H1 (cell line): ENCODE measurements around the gene OR13A1. TPM values are rescaled to one million over a fixed set of nuclear protein-coding genes. Genes with fewer than 3 reads are reported as not detected.

Source experiments
- CTCF ChIA-PET: fragments of 300-600 bp; sonication (Branson Sonifier 250); formaldehyde crosslinking; loops from one replicate; lab custom pipeline; 2021; ENCODE audit not compliant: partially characterized antibody; lab: Charles Lee
- POLR2A ChIA-PET: fragments of 300-600 bp; sonication (Branson Sonifier 250); formaldehyde crosslinking; loops from one replicate; lab custom pipeline; 2021; ENCODE audit warnings: inconsistent platforms; ENCODE audit not compliant: partially characterized antibody; lab: Charles Lee
- DNase-seq, 2 experiments: peaks; one replicate each; pipeline versions ENCODE4 v3.0.0 to v3.0.0-alpha.2; 2010 to 2022; ENCODE audit warnings: low spot score in 2 of 2, low read depth in 1 of 2, mixed read lengths in 1 of 2
- FAIRE-seq: peaks from 2 replicates; lab custom pipeline; 2011; peaks lifted over from hg19 to GRCh38; lab: Jason Lieb, UNC
- H2AFZ ChIP-seq: 2 replicates; pipeline ENCODE4 v1.8.1; 2012; ENCODE audit warnings: low read length, inconsistent platforms
- H2AK5ac ChIP-seq: 2 replicates; pipeline ENCODE4 v1.6.1; 2013; ENCODE audit warnings: low read depth, low read length
- H2BK120ac ChIP-seq: replicated peaks from 2 replicates; pipeline ENCODE3; 2013; ENCODE audit warnings: low read depth, low read length, inconsistent platforms
- H2BK12ac ChIP-seq: 2 replicates; pipeline ENCODE4 v1.6.1; 2013; ENCODE audit warnings: low read depth, low read length
- H2BK15ac ChIP-seq: 2 replicates; pipeline ENCODE4 v1.6.1; 2013; ENCODE audit warnings: low read length
- H2BK20ac ChIP-seq: 2 replicates; pipeline ENCODE4 v1.6.1; 2013; ENCODE audit warnings: low read length
- H2BK5ac ChIP-seq: 2 replicates; pipeline ENCODE4 v1.6.1; 2013; ENCODE audit warnings: low read depth, low read length
- H3K14ac ChIP-seq: 2 replicates; pipeline ENCODE4 v1.6.1; 2013; ENCODE audit warnings: inconsistent platforms; ENCODE audit not compliant: insufficient read length
- H3K18ac ChIP-seq: 2 replicates; pipeline ENCODE4 v1.6.1; 2013; ENCODE audit warnings: low read length; ENCODE audit errors: extremely low read depth
- H3K23ac ChIP-seq: 2 replicates; pipeline ENCODE4 v1.6.1; 2013; ENCODE audit warnings: inconsistent platforms; ENCODE audit not compliant: insufficient read length
- H3K23me2 ChIP-seq: 2 replicates; pipeline ENCODE4 v1.6.1; 2013; ENCODE audit warnings: low read depth, low read length
- H3K27ac ChIP-seq: 2 replicates; pipeline ENCODE4 v1.6.1; 2011; ENCODE audit warnings: low read depth, low read length, inconsistent platforms
- H3K27me3 ChIP-seq, 4 experiments: replicated peaks in 1 of 4; 1 replicate in 1 of 4; 2 replicates in 3 of 4; pipeline versions ENCODE4 v1.6.1 to v1.8.1; 2011 to 2013; ENCODE audit warnings: low read length in 3 of 4, mild to moderate bottlenecking in 3 of 4, inconsistent platforms in 2 of 4, mixed read lengths in 2 of 4, moderate library complexity in 1 of 4; ENCODE audit not compliant: control insufficient read depth in 3 of 4, insufficient read depth in 3 of 4; ENCODE audit errors: extremely low read depth in 1 of 4
- H3K36me3 ChIP-seq, 4 experiments: 2 replicates each; pipeline versions ENCODE4 v1.6.1 to v1.8.1; 2011 to 2013; ENCODE audit warnings: mild to moderate bottlenecking in 4 of 4, low read length in 3 of 4, moderate library complexity in 2 of 4, control low read depth in 1 of 4, inconsistent platforms in 1 of 4; ENCODE audit not compliant: insufficient read depth in 4 of 4, control insufficient read depth in 2 of 4
- H3K4ac ChIP-seq: replicated peaks from 2 replicates; pipeline ENCODE3; 2013; ENCODE audit warnings: low read length, low read depth, mixed read lengths, inconsistent platforms; ENCODE audit not compliant: insufficient read length
- H3K4me1 ChIP-seq, 4 experiments: replicated peaks in 1 of 4; 1 replicate in 1 of 4; 2 replicates in 3 of 4; pipeline versions ENCODE4 v1.6.1 to v1.8.1; 2011 to 2013; ENCODE audit warnings: low read length in 3 of 4, inconsistent platforms in 2 of 4, mixed read lengths in 1 of 4; ENCODE audit not compliant: insufficient read depth in 4 of 4, control insufficient read depth in 3 of 4
- H3K4me2 ChIP-seq, 2 experiments: 2 replicates each; pipeline versions ENCODE4 v1.6.1 to v1.8.1; 2011 to 2013; ENCODE audit warnings: low read depth in 2 of 2, low read length in 2 of 2, control low read depth in 1 of 2, inconsistent platforms in 1 of 2, mild to moderate bottlenecking in 1 of 2; ENCODE audit not compliant: insufficient read depth in 1 of 2
- H3K4me3 ChIP-seq, 4 experiments: fragments of 200-600, 300-600 bp in 1 of 4; sonication (generic), shearing (Covaris generic), sonication (Bioruptor Twin) in 1 of 4; 2 replicates each; pipeline versions ENCODE4 v1.5.1 to v1.8.1; 2011 to 2016; ENCODE audit warnings: low read length in 4 of 4, low read depth in 3 of 4, control low read depth in 2 of 4, inconsistent platforms in 2 of 4, mild to moderate bottlenecking in 2 of 4, mixed read lengths in 1 of 4, moderate library complexity in 1 of 4; ENCODE audit not compliant: insufficient read depth in 2 of 4; ENCODE audit errors: extremely low read depth in 1 of 4
- H3K56ac ChIP-seq: replicated peaks from 2 replicates; pipeline ENCODE3; 2013; ENCODE audit warnings: low read depth, mild to moderate bottlenecking, mixed read lengths, low read length, inconsistent platforms; ENCODE audit not compliant: insufficient read length
- H3K79me1 ChIP-seq: 2 replicates; pipeline ENCODE4 v1.6.1; 2013; ENCODE audit warnings: low read depth, low read length, control low read depth
- H3K79me2 ChIP-seq, 2 experiments: 2 replicates each; pipeline versions ENCODE4 v1.6.1 to v1.8.1; 2012 to 2013; ENCODE audit warnings: low read length in 2 of 2, mild to moderate bottlenecking in 2 of 2, inconsistent platforms in 1 of 2; ENCODE audit not compliant: insufficient read depth in 2 of 2, control insufficient read depth in 1 of 2
- H3K9ac ChIP-seq, 4 experiments: replicated peaks in 1 of 4; 1 replicate in 1 of 4; 2 replicates in 3 of 4; pipeline versions ENCODE4 v1.6.1 to v1.8.1; 2011 to 2013; ENCODE audit warnings: low read depth in 3 of 4, low read length in 3 of 4, control low read depth in 2 of 4, mild to moderate bottlenecking in 2 of 4, moderate library complexity in 2 of 4, inconsistent platforms in 1 of 4; ENCODE audit errors: extremely low read depth in 1 of 4
- H3K9me3 ChIP-seq, 2 experiments: 2 replicates each; pipeline versions ENCODE4 v1.6.1 to v1.8.1; 2012 to 2013; ENCODE audit warnings: mild to moderate bottlenecking in 2 of 2, moderate library complexity in 2 of 2, control low read depth in 1 of 2, inconsistent platforms in 1 of 2, low read depth in 1 of 2, low read length in 1 of 2, mixed read lengths in 1 of 2; ENCODE audit not compliant: insufficient read depth in 2 of 2
- H4K20me1 ChIP-seq, 2 experiments: replicated peaks in 1 of 2; 2 replicates each; pipeline versions ENCODE3 to v1.8.1; 2011 to 2013; ENCODE audit warnings: inconsistent platforms in 2 of 2, low read length in 2 of 2, mild to moderate bottlenecking in 1 of 2; ENCODE audit not compliant: insufficient read depth in 2 of 2, control insufficient read depth in 1 of 2
- H4K5ac ChIP-seq: 2 replicates; pipeline ENCODE4 v1.6.1; 2013; ENCODE audit warnings: low read length, low read depth, mixed read lengths, inconsistent platforms; ENCODE audit not compliant: insufficient read length
- H4K8ac ChIP-seq: 2 replicates; pipeline ENCODE4 v1.8.0; 2013; ENCODE audit warnings: mild to moderate bottlenecking, moderate library complexity, low read length, inconsistent platforms; ENCODE audit not compliant: insufficient read depth; ENCODE audit errors: extremely low read depth
- H4K91ac ChIP-seq: replicated peaks from 2 replicates; pipeline ENCODE3; 2013; ENCODE audit warnings: low read length, mixed read lengths, inconsistent platforms; ENCODE audit not compliant: insufficient read length
- ATF2 ChIP-seq: IDR thresholded peaks from 2 replicates; pipeline ENCODE4 v1.6.1; 2012; ENCODE audit warnings: low read length, inconsistent platforms
- BCL11A ChIP-seq, 2 experiments: IDR thresholded peaks; one replicate each; pipeline ENCODE4 v1.6.1; 2011; ENCODE audit warnings: low read depth in 2 of 2, low read length in 2 of 2, mild to moderate bottlenecking in 2 of 2
- CEBPB ChIP-seq: IDR thresholded peaks from 2 replicates; pipeline ENCODE4 v1.6.1; 2012; ENCODE audit warnings: low read depth, low read length
- CTBP2 ChIP-seq: IDR thresholded peaks from 2 replicates; pipeline ENCODE4 v1.7.0; 2011; ENCODE audit warnings: borderline replicate concordance, mild to moderate bottlenecking, moderate library complexity, mixed read lengths, low read length; ENCODE audit not compliant: insufficient read depth, insufficient read length
- E2F6 ChIP-seq: IDR thresholded peaks from 2 replicates; pipeline ENCODE4 v1.6.1; 2012; ENCODE audit warnings: inconsistent platforms
- EP300 ChIP-seq, 2 experiments: IDR thresholded peaks; 1 replicate in 1 of 2; 2 replicates in 1 of 2; pipeline ENCODE4 v1.6.1; 2011 to 2012; ENCODE audit warnings: low read depth in 2 of 2, low read length in 2 of 2, mild to moderate bottlenecking in 2 of 2, borderline replicate concordance in 1 of 2, inconsistent platforms in 1 of 2, moderate library complexity in 1 of 2
- KDM4A ChIP-seq: IDR thresholded peaks from one replicate; pipeline ENCODE4 v1.7.1; 2012; ENCODE audit warnings: low read depth, mild to moderate bottlenecking, moderate library complexity, low read length, inconsistent platforms; ENCODE audit not compliant: severe bottlenecking
- SRF ChIP-seq: IDR thresholded peaks from 2 replicates; pipeline ENCODE4 v1.6.1; 2011; ENCODE audit warnings: mild to moderate bottlenecking, low read depth, low read length, moderate library complexity
- WGBS, 2 experiments: shearing (Covaris generic) in 1 of 2; methylation state at CpG; one replicate each; pipeline versions ENCODE4 v1.1.6 to v1.1.7; 2013 to 2015; ENCODE audit warnings: low lambda C conversion rate in 2 of 2, mixed read lengths in 2 of 2, inconsistent platforms in 1 of 2, low coverage in 1 of 2, missing lambda C conversion rate in 1 of 2; ENCODE audit not compliant: insufficient replicate concordance in 2 of 2, insufficient coverage in 1 of 2, insufficient read length in 1 of 2; ENCODE audit errors: extremely low coverage in 1 of 2, missing lambda C conversion rate in 1 of 2; 5-methylcytosine and 5-hydroxymethylcytosine counted together
- polyA plus RNA-seq, 7 experiments: library from polyadenylated mRNA; depleted of rRNA in 3 of 7; stranded (reverse) in 5 of 7; unstranded in 2 of 7; fragments of >200 nt in 5 of 7; fragments of 200-250 nt in 2 of 7; gene quantifications; 1 replicate in 5 of 7; 2 replicates in 1 of 7; 4 replicates in 1 of 7; pipeline versions ENCODE4 v1.2.1 to v1.2.3, GENCODE V29; 2011 to 2013; ENCODE audit warnings: missing spikeins in 2 of 7, mixed read lengths in 2 of 7
- total RNA-seq: library from RNA; stranded (reverse); fragmentation: NEBNext Ultra II Directional; extraction: Animal tissue kit (Norgen Biotek cat#: 25700); gene quantifications from 2 replicates; pipeline ENCODE4 v1.2.1, GENCODE V29; 2021

Gene OR13A1
- total and polyA plus RNA-seq, 2 of the 8 experiments (the other 6 are each of a cell fraction or from before 2014, with no cell fraction given): 0.53 TPM; not detected in 1

- no peak overlapping the region for H3K9ac ChIP-seq
- DNase-seq: no peak
- no peaks in the 10 kb centered on the region for H3K36me3 ChIP-seq
- no peak overlapping the region for H2BK5ac ChIP-seq
- H3K4ac ChIP-seq: no peak overlapping the region
- H3K14ac ChIP-seq: no peak overlapping the region
- H3K79me2 ChIP-seq: no peaks in the 10 kb centered on the region
- no peak overlapping the region for H4K8ac ChIP-seq
- FAIRE-seq: no peak
- H3K79me1 ChIP-seq: no peaks in the 10 kb centered on the region
- no peak overlapping the region for H3K18ac ChIP-seq
- H3K4me3 ChIP-seq: no peak overlapping the region
- no peaks in the 10 kb centered on the region; a peak in 1 of 4 replicates for H3K9me3 ChIP-seq
- H2BK120ac ChIP-seq: no peak overlapping the region
- H3K56ac ChIP-seq: no peak overlapping the region
- no peaks in the 10 kb centered on the region for H3K23me2 ChIP-seq
- no peak overlapping the region for H3K4me2 ChIP-seq
- no peak overlapping the region for H2BK20ac ChIP-seq
- H2BK15ac ChIP-seq: no peak overlapping the region
- H2AK5ac ChIP-seq: no peak overlapping the region
- H4K20me1 ChIP-seq: no peaks in the 10 kb centered on the region
- H3K27ac ChIP-seq: no peak overlapping the region
- H3K23ac ChIP-seq: no peak overlapping the region
- ChIA-PET POLR2A (no interaction called here), CTCF (no interaction called here)
- H3K27me3 ChIP-seq: no peaks in the 10 kb centered on the region
- H4K91ac ChIP-seq: no peak overlapping the region
- 100% methylated on average over 1 of the region's 1 CpG; no CpG with 5 or more reads in 1 of the 2 experiments for WGBS, 2 experiments
- no peak overlapping the region for H4K5ac ChIP-seq
- no peak overlapping the region for H2BK12ac ChIP-seq
- H3K4me1 ChIP-seq: no peaks in the 10 kb centered on the region
- no peak overlapping the region for H2AFZ ChIP-seq
- TF ChIP-seq EP300 (IDR thresholded peaks at IDR 0.05; ENCODE audit: borderline replicate concordance in 1 of 2, low read depth in 2 of 2, low read length in 2 of 2) (no peak), CEBPB (no peak), SRF (no peak), E2F6 (no peak), ATF2 (no peak), BCL11A (IDR thresholded peaks at IDR 0.05; ENCODE audit: low read depth in 2 of 2, low read length in 2 of 2) (no peak), CTBP2 (no peak), KDM4A (no peak)
Measured at GRCh38 chr10:45286980-45287379, 28.4 kb downstream of the OR13A1 start.
